Stimulated activated CD8-positive, alpha-beta memory T cell treated with anti-CD3 and anti-CD28 coated beads, Interleukin-4, amount 100 ng/mL, for 4 hours (primary cell): ENCODE measurements around the gene HEXIM2.

Experiments used
- DNase-seq, 2 donors: peaks; one replicate each; pipeline ENCODE4 v3.0.0-alpha.2; 2020; ENCODE audit warnings: low read depth in 2 of 2, low spot score in 1 of 2

Gene HEXIM2

GRCh38 chr17:45127548-45128300, 34.0 kb upstream of the HEXIM2 start:
- DNase-seq = no peak

DNA sequence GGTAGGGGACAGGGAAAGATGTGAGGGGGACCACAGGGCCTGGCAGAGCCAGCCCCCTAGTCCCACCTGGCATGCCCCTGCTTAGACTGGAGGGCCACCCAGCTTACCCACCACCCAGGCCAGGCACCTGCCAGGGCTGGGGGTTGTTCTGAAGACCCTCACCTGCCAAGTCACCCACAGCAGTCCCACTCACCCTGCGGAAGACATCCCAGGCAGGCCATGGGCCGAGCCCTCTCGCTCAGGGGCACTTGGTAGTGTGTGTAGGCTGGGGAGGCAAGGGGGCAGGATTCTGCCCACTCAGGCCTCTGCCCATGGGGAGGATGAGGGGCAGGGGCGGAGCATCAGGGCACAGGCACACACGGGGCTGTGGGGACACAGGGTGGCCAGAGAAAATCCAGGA, 33.3 kb upstream of the HEXIM2 start:
- DNase-seq = no peak

DNA sequence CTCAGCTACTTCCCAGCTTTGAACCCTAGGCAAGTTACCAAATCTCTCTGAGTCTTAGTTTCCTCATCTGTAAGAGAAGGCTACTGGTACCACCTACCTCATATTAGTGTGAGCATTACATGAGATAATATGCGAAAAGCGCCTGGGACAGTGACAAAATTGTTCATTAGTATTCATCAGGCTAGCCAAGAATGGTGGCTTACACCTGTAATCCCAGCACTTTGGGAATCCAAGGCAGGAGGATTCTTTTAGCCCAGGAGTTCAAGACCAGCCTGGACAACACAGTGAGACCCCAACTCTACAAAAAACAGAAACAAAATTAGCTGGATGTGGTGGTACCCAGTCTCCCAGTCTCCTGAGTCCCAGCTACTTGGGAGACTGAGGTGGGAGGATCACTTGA, 32.7 kb upstream of the HEXIM2 start:
- no peak for DNase-seq

GRCh38 chr17:45129426-45129939, 32.2 kb upstream of the HEXIM2 start:
- no peak for DNase-seq

DNA sequence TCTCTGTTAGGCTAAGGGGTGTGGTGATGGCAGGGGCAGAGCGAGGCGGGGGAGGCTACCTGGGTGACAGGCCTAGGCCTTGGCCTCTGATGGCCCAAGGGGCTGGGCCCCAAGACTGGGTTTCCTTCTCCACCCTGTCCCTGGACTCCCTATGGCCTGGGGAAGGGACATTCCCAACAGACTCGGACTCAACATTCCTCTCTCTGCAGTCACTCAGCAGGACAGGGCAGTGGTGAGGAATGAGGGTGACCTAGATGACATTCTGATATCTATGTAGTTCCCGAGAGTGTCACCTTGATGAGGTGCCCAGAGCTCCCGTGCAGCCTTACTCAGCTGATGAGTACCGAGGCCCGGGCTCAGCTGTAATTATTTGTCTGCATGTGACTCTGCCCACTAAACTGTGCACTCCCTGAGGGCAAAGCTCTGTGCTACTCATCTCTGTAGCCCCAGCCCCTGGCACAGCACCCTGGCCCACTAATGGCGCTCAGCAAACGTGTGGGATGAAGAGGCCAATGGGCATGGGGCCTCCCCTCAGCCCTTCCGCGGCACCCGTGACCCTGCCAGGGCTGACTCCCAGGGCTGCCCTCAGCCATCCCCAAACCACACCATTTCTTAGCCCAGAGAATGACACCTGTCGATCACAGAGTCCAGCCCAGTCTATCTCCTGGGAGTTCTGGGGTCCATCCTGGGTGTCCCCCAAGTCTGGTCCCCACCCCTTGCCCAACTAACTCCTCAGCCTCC, 31.6 kb upstream of the HEXIM2 start:
- no peak for DNase-seq

GRCh38 chr17:45130681-45131615, 30.7 kb upstream of the HEXIM2 start:
- no peak for DNase-seq

GRCh38 chr17:45131616-45132319, 29.9 kb upstream of the HEXIM2 start:
- DNase-seq = no peak

DNA sequence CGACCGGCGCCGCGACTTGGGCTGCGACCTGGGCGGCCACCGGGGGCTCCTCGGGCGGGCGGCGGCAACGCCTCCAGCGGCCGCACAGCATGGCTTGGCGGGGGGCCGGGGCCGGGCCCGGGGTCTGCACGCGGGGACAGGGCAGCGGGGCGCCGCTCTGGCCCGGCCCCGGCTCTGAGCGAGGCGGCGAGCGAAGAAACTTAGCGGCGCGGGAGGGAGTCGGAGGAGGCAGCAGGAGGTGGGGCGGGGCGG, 29.4 kb upstream of the HEXIM2 start, which contains the start of gene PLCD3:
TSS of gene PLCD3 (minus strand) at position 196 of the 252 bp plus-strand sequence. CDS start at position 91, 105 bp downstream.
- no peak for DNase-seq

GRCh38 chr17:45132572-45133463, 28.9 kb upstream of the HEXIM2 start:
- no peak for DNase-seq

GRCh38 chr17:45135192-45135977, 26.3 kb upstream of the HEXIM2 start, which contains the start of gene ACBD4:
ACBD4 (plus strand) TSS chr17:45135687; CDS start chr17:45136145, 458 bp downstream.
- peak; percentile 89 to 97 for DNase-seq

- DNase-seq = no peak
These were observed 25.5 kb upstream of the HEXIM2 start for GRCh38 chr17:45135978-45136791.

DNA sequence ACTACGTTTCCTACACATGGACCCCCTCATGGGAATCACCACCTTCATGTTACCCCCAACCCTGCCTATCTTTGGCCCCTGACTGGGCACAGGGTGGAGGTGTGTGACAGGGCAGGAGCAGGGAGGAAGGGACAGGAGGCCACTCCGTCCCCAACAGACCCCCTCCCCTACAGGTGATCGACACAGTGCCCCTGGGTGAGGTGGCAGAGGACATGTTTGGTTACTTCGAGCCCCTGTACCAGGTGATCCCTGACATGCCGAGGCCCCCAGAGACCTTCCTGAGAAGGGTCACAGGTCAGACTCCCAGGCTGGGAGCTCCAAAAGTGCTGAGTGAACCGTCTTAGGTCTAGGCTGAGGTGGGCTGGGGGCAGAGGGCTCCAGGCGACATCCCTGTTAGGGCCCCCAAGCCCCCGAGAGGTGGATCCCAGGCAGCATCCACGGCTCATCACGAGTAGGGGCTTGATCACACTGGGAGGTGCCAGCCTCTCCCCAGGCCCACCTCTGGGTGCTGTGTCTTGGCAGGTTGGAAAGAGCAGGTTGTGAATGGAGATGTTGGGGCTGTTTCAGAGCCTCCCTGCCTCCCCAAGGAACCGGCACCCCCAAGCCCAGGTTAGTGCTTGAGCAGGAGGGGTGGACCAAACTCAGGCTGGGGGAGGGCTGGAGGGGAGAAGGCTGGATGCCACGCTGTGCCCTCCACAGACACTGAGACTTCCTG, 24.7 kb upstream of the HEXIM2 start:
- DNase-seq = no peak

DNA sequence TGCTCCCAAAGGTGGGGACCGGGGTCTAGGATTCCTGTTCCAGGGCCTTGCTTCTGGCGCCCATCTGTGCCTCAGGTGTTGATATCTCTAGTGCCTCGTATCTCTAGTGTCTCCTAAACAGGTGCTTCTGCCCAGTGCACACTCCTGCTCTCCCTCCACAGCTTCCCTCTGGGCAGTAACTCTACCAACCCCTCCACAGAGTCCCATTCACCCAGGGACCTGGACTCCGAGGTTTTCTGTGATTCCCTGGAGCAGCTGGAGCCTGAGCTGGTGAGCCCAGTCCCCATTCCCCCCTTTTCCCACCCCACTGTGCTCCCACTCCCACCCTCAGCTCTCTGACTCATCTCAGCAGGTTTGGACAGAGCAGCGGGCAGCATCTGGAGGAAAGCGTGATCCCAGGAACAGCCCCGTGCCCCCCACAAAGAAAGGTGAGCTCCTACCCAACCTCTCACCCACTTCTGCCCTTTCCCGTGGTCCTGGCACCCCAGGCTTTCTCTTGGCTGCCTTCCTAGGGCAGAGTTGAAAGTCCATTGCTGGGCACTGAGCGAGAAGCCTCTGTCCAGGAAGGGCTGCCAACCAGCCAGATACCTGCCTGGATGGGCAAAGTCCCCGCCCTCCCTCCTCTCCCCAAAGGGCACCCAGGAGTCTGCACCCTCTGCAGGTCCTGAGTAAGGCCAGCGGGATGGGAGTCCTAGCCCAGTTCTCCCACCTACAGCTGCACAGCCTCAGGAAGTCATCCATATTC, 23.9 kb upstream of the HEXIM2 start:
- DNase-seq = no peak

DNA sequence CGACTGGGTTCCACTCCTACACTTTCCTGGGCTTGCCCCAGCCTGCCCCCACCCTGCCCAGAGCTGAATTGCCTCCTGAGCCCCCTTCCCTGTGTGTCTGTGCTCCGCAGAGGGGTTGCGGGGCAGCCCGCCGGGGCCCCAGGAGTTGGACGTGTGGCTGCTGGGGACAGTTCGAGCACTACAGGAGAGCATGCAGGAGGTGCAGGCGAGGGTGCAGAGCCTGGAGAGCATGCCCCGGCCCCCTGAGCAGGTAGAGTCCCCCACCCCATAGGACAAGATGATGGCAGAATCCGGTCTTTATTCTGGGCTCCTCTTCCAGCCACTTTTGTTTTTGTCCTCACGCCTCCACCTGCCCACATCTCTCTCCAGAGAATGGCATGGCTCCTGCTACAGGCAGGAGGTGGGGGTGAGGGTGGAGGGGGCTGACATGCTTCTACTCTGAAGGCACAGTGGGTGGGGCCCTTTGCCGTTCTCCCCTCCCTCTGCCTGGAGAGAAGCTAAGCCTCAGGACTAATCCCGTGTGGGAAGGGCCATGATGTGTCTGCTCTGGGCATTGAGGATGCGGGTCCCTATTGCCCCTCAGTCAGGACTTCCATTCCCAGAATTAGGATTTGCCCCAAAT, 22.7 kb upstream of the HEXIM2 start:
- DNase-seq = no peak

GRCh38 chr17:45139533-45139920, 22.1 kb upstream of the HEXIM2 start:
- DNase-seq = no peak

GRCh38 chr17:45143094-45143670, 18.5 kb upstream of the HEXIM2 start:
- DNase-seq = no peak
